Panc1 (cell line): Measurements from ENCODE around the gene HOPX. TPM values are rescaled to one million over a fixed set of nuclear protein-coding genes. Genes with fewer than 3 reads are reported as not detected.

Experiments
- ATAC-seq: fragments of 200-7000 bp; cut with Tn5 transposase; 2 replicates; pipeline ENCODE4 v1.9.1; 2020; ENCODE audit warnings: mild to moderate bottlenecking, moderate library complexity
- BruUV-seq: library from RNA; stranded (reverse); fragments of 400-500 nt; replicated peaks from 2 replicates; lab custom pipeline; 2021; lab: Mats Ljungman, UMichigan
- CTCF ChIA-PET: fragments of 300-600 bp; sonication (Branson Sonifier 250); formaldehyde crosslinking; loops from one replicate; lab custom pipeline; 2022; ENCODE audit warnings: antibody characterized with exemption; lab: Charles Lee
- POLR2A ChIA-PET: fragments of 300-600 bp; sonication (Branson Sonifier 250); formaldehyde crosslinking; loops from one replicate; lab custom pipeline; 2022; ENCODE audit warnings: antibody characterized with exemption; lab: Charles Lee
- DNase-seq: peaks from one replicate; pipeline ENCODE4 v3.0.0-alpha.2; 2010; ENCODE audit warnings: low read depth, low spot score
- H3K27ac ChIP-seq: 2 replicates; pipeline ENCODE4 v1.5.1; 2011; ENCODE audit warnings: mild to moderate bottlenecking, low read length, inconsistent platforms
- H3K27me3 ChIP-seq: fragments of 200-500 bp; sonication (Bioruptor generic); 2 replicates; pipeline ENCODE4 v1.6.0; 2014; ENCODE audit warnings: low read length, inconsistent platforms; ENCODE audit not compliant: control insufficient read depth, insufficient read depth
- H3K36me3 ChIP-seq: fragments of 200-500 bp; sonication (Bioruptor generic); 2 replicates; pipeline ENCODE4 v1.5.1; 2014; ENCODE audit warnings: inconsistent platforms, mild to moderate bottlenecking, low read length, moderate library complexity; ENCODE audit not compliant: control insufficient read depth, insufficient read depth
- H3K4me1 ChIP-seq: 2 replicates; pipeline ENCODE4 v1.5.1; 2011; ENCODE audit warnings: inconsistent platforms, mild to moderate bottlenecking, low read length, moderate library complexity; ENCODE audit not compliant: control insufficient read depth, insufficient read depth
- H3K4me3 ChIP-seq, 2 experiments: 2 replicates each; pipeline ENCODE4 v1.5.1; 2011 to 2012; ENCODE audit warnings: low read depth in 2 of 2, low read length in 2 of 2, mild to moderate bottlenecking in 2 of 2, inconsistent platforms in 1 of 2, moderate library complexity in 1 of 2
- H3K9me3 ChIP-seq: fragments of 200-500 bp; sonication (Bioruptor generic); 2 replicates; pipeline ENCODE4 v1.5.1; 2014; ENCODE audit warnings: low read depth, mild to moderate bottlenecking, inconsistent platforms, low read length, moderate library complexity; ENCODE audit not compliant: control insufficient read depth, insufficient read depth
- CTCF ChIP-seq: fragments of 450-650 bp; IDR thresholded peaks from 2 replicates; pipeline ENCODE4 v1.5.1; 2017; ENCODE audit warnings: mild to moderate bottlenecking
- POLR2AphosphoS5 ChIP-seq: IDR thresholded peaks from 2 replicates; pipeline ENCODE4 v1.6.1; 2012; ENCODE audit warnings: mild to moderate bottlenecking, low read depth, low read length, moderate library complexity
- SIN3A ChIP-seq: IDR thresholded peaks from 2 replicates; pipeline ENCODE4 v1.6.1; 2012; ENCODE audit warnings: low read depth, mild to moderate bottlenecking, low read length, moderate library complexity, borderline replicate concordance; ENCODE audit not compliant: insufficient read depth
- TCF7L2 ChIP-seq: IDR thresholded peaks from 2 replicates; pipeline ENCODE4 v1.6.1; 2011; ENCODE audit warnings: mild to moderate bottlenecking, low read depth, low read length, inconsistent platforms
- in situ Hi-C: cut with HindIII; loops from 2 replicates; pipeline ENCODE4 v1.10.0; 2016; ENCODE audit warnings: low sequenced_read_pairs, low pct_unique_long_range_greater_than_20kb
- intact Hi-C: fragments of 100-400 bp; cut with micrococcal nuclease; formaldehyde crosslinking; loops from one replicate; pipeline ENCODE4 v1.10.0; 2022; ENCODE audit not compliant: unreplicated experiment
- total RNA-seq: library from RNA; stranded (reverse); gene quantifications from one replicate; pipeline ENCODE4 v1.2.1, GENCODE V29; 2021; ENCODE audit not compliant: unreplicated experiment
- TF ChIP-seq, protein P1 (sequence below), 2 experiments: IDR thresholded peaks; 2 replicates each; pipeline ENCODE4 v1.6.1; 2011 to 2012; ENCODE audit warnings: low read depth in 2 of 2, control low read depth in 1 of 2, low read length in 1 of 2, mild to moderate bottlenecking in 1 of 2, moderate library complexity in 1 of 2; ENCODE audit not compliant: insufficient read depth in 1 of 2

Gene HOPX
- total RNA-seq, 1 experiment from 2014 or later: not detected

DNA sequence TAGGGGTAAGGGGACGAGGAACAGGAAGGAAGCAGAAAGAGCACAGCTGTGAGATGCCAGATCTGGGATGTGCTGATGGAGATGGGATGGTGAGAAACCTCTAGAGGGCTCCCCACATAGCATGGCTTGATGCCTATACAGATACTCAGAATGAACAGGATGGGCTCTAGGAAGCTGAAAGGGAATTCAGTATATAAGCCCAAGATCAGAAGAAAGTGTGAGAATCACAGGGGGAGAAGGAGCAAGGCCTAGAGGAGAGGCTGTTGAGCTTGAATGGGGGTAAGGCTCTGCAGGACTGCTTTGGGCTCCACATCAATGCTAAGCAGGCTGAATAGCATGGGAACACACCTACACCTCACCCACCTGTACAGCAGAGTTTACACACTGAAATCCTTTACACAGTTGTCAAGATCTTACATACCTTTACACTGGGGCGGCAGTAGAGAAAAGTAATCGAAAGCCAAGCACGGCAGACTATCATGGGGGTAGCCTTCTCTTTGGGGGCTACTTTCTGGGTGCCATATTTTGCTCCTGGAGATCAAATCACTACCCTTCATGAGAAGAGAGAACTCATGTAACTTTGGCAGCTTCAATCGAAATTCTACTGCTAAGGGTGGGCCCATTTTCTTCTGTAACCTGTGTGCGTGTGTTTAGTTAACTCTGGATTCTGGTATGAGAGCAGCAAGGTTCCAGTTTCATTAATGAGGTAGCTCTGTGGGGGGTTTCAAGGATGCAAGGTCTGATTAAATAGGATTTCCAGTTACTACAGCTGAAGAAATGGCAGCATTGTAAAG is 30.6 kb downstream of the HOPX start:
- ATAC-seq (no peak), DNase-seq (no peak)
- peaks cover 10% of the 10 kb centered on the region for H3K27me3 ChIP-seq
- no peaks in the 10 kb centered on the region for H3K4me1 ChIP-seq
- TF ChIP-seq POLR2AphosphoS5 (no peak), SIN3A (no peak), CTCF (0 out of 2 replicates have a peak, but pooled peaks have one; percentile 12), TCF7L2 (no peak)
- TF ChIP-seq, protein P1, sequence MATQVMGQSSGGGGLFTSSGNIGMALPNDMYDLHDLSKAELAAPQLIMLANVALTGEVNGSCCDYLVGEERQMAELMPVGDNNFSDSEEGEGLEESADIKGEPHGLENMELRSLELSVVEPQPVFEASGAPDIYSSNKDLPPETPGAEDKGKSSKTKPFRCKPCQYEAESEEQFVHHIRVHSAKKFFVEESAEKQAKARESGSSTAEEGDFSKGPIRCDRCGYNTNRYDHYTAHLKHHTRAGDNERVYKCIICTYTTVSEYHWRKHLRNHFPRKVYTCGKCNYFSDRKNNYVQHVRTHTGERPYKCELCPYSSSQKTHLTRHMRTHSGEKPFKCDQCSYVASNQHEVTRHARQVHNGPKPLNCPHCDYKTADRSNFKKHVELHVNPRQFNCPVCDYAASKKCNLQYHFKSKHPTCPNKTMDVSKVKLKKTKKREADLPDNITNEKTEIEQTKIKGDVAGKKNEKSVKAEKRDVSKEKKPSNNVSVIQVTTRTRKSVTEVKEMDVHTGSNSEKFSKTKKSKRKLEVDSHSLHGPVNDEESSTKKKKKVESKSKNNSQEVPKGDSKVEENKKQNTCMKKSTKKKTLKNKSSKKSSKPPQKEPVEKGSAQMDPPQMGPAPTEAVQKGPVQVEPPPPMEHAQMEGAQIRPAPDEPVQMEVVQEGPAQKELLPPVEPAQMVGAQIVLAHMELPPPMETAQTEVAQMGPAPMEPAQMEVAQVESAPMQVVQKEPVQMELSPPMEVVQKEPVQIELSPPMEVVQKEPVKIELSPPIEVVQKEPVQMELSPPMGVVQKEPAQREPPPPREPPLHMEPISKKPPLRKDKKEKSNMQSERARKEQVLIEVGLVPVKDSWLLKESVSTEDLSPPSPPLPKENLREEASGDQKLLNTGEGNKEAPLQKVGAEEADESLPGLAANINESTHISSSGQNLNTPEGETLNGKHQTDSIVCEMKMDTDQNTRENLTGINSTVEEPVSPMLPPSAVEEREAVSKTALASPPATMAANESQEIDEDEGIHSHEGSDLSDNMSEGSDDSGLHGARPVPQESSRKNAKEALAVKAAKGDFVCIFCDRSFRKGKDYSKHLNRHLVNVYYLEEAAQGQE (IDR thresholded peaks at IDR 0.05; ENCODE audit: insufficient read depth in 1 of 2, low read depth in 2 of 2, low read length in 1 of 2): no peak
- no peak overlapping the region for H3K27ac ChIP-seq
- POLR2A ChIA-PET: no interaction called here
- intact Hi-C loops: no loop called here
- no peak overlapping the region for H3K4me3 ChIP-seq
- CTCF ChIA-PET: no interaction called here
- in situ Hi-C loops: no loop called here
- H3K36me3 ChIP-seq: no peaks in the 10 kb centered on the region
- H3K9me3 ChIP-seq: no peaks in the 10 kb centered on the region
- no TSS peak for BruUV-seq

DNA sequence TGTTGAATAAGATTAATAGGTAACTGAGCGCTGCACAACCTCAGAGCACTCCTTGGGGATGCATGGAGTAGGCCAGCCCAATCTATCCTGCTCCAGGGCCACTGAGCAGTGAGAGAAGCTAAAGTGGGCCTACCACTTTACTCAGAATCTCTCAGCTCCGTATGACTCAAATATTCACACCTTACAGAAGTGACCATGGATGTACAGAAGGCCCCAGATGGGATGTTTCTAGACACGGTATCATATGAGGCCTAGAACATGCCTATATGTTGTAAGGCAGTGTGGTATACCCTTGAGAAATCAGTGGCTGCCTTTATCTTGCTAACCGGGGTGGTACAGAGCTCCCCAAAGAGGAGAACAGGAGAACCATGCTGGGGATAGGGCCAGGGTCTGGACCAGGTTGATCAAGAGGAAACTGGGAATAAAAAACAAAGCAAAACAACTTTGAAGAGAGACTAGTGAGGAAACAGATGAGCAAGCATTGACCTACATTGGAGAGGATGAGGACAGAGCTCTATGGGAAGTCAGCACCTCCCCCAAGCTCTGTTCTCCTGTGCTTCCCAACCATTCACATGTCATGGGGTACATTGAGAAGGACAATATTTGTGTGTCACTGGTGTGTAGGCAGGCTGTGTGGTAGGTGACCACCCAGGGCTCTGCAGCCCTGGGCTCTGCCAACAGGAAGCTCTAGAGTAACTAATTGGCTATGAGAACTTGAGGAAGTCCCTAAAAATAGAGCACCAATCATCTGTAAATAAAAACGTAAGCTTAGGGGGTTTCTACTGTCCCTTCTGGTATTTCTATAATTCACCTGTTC is 31.4 kb downstream of the HOPX start:
- intact Hi-C loops (no loop called here), in situ Hi-C loops (no loop called here)
- POLR2A ChIA-PET: no interaction called here
- H3K36me3 ChIP-seq: no peaks in the 10 kb centered on the region
- CTCF ChIA-PET: no interaction called here
- H3K27me3 ChIP-seq: peaks cover 7% of the 10 kb centered on the region
- no peaks in the 10 kb centered on the region for H3K9me3 ChIP-seq
- TF ChIP-seq POLR2AphosphoS5 (no peak), SIN3A (no peak), CTCF (no peak)
- TF ChIP-seq, protein P1 (IDR thresholded peaks at IDR 0.05; ENCODE audit: insufficient read depth in 1 of 2, low read depth in 2 of 2, low read length in 1 of 2): no peak
- no peaks in the 10 kb centered on the region for H3K4me1 ChIP-seq
- DNase-seq: no peak
- no peak overlapping the region for H3K4me3 ChIP-seq
- ATAC-seq: no peak
- H3K27ac ChIP-seq: no peak overlapping the region
- BruUV-seq: no TSS peak
